Parathyroid adenoma (tissue), 2 donors: ENCODE measurements around the gene BAG1.

Experiments
- H2AFZ ChIP-seq: fragments of 300-600 bp; sonication (generic); one replicate; pipeline ENCODE4 v1.7.0; 2017; ENCODE audit warnings: antibody characterized with exemption, mild to moderate bottlenecking
- H3K27ac ChIP-seq: fragments of 300-600 bp; sonication (generic); one replicate; pipeline ENCODE4 v1.7.0; 2017
- H3K27me3 ChIP-seq: fragments of 300-600 bp; sonication (generic); one replicate; pipeline ENCODE4 v1.7.0; 2017; ENCODE audit warnings: low read length; ENCODE audit not compliant: control insufficient read depth, insufficient read depth
- H3K36me3 ChIP-seq: fragments of 300-600 bp; sonication (generic); one replicate; pipeline ENCODE4 v1.7.0; 2017; ENCODE audit warnings: low read length; ENCODE audit not compliant: control insufficient read depth, insufficient read depth
- H3K4me1 ChIP-seq: fragments of 300-600 bp; sonication (generic); one replicate; pipeline ENCODE4 v1.7.0; 2017; ENCODE audit warnings: control low read depth
- H3K4me2 ChIP-seq: fragments of 300-600 bp; sonication (generic); one replicate; pipeline ENCODE4 v1.7.0; 2017; ENCODE audit warnings: low read length
- H3K4me3 ChIP-seq: fragments of 300-600 bp; sonication (generic); one replicate; pipeline ENCODE4 v1.7.0; 2017; ENCODE audit warnings: low read depth, low read length
- H3K79me2 ChIP-seq: fragments of 300-600 bp; sonication (generic); one replicate; pipeline ENCODE4 v1.7.0; 2017; ENCODE audit warnings: control low read depth
- H3K9ac ChIP-seq: fragments of 300-600 bp; sonication (generic); one replicate; pipeline ENCODE4 v1.7.0; 2017; ENCODE audit warnings: mild to moderate bottlenecking
- H3K9me3 ChIP-seq: fragments of 300-600 bp; sonication (generic); one replicate; pipeline ENCODE4 v1.7.0; 2017; ENCODE audit warnings: low read length; ENCODE audit not compliant: control insufficient read depth
- CTCF ChIP-seq: fragments of 300-600 bp; sonication (generic); IDR thresholded peaks from one replicate; pipeline ENCODE4 v1.7.0; 2017; ENCODE audit warnings: antibody characterized with exemption, mild to moderate bottlenecking
- donor health status: primary hyperparathyroidism.

The BAG1 gene

DNA sequence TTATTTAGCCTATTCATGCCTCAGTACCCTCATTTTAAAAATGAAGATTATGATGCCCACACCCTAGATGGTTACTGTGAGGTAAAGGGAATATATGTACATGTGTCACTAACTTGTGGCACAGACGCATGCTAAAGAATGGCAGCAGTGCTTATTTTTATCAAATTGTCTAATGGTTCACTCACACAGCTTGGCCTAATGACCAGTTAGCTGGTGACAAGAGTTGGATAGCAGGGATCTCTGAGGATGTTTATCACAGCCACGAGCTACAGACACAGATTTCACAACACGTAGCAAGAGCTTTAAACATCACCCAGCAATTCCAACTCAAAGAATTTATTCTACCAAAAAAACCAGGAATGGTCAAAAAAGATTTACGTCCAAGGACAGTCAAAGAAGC lies 7.2 kb downstream of the BAG1 start:
- no peaks in the 10 kb centered on the region for H3K36me3 ChIP-seq
- no peak for TF ChIP-seq CTCF
- no peaks in the 10 kb centered on the region for H3K9me3 ChIP-seq
- no peaks in the 10 kb centered on the region for H3K27me3 ChIP-seq
- no peak overlapping the region for H2AFZ ChIP-seq
- no peak overlapping the region for H3K9ac ChIP-seq
- H3K4me2 ChIP-seq = no peak overlapping the region
- H3K4me1 ChIP-seq = no peaks in the 10 kb centered on the region
- no peak overlapping the region for H3K27ac ChIP-seq
- no peak overlapping the region for H3K4me3 ChIP-seq
- no peaks in the 10 kb centered on the region for H3K79me2 ChIP-seq

GRCh38 chr9:33256236-33256635 lies 8.3 kb downstream of the BAG1 start:
- Histone ChIP-seq H3K9ac (no peak overlapping the region), H3K9me3 (no peaks in the 10 kb centered on the region), H3K27me3 (no peaks in the 10 kb centered on the region), H3K4me3 (no peak overlapping the region), H3K36me3 (no peaks in the 10 kb centered on the region), H2AFZ (no peak overlapping the region), H3K4me1 (no peaks in the 10 kb centered on the region), H3K4me2 (no peak overlapping the region), H3K79me2 (no peaks in the 10 kb centered on the region), H3K27ac (no peak overlapping the region)
- no peak for TF ChIP-seq CTCF

DNA sequence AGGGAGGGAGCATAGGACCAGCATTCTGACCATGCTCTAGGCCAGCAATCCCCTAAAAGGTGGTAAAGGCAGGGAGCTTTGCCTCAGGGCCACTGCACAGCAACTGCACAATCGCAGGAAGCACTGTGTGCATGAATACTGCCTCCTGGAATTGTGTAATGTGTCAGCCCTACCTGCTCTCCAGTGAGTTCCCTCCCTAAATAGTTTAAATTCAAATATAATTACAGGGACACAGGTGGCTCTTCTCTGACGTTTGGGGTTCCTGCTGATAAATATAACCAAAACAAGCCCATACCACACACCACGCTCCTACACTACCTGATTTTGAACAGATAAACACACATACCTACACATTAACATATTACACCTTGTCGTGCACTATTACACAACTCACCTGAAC lies 9.0 kb downstream of the BAG1 start:
- no peak overlapping the region for H3K27ac ChIP-seq
- TF ChIP-seq CTCF = no peak
- no peak overlapping the region for H3K9ac ChIP-seq
- H2AFZ ChIP-seq = no peak overlapping the region
- H3K9me3 ChIP-seq = no peaks in the 10 kb centered on the region
- no peaks in the 10 kb centered on the region for H3K36me3 ChIP-seq
- no peaks in the 10 kb centered on the region for H3K4me1 ChIP-seq
- H3K4me2 ChIP-seq = no peak overlapping the region
- H3K27me3 ChIP-seq = no peaks in the 10 kb centered on the region
- no peaks in the 10 kb centered on the region for H3K79me2 ChIP-seq
- no peak overlapping the region for H3K4me3 ChIP-seq

GRCh38 chr9:33255014-33255413 lies 9.5 kb downstream of the BAG1 start:
- H3K27ac ChIP-seq = no peak overlapping the region
- no peaks in the 10 kb centered on the region for H3K27me3 ChIP-seq
- no peak for TF ChIP-seq CTCF
- H3K9ac ChIP-seq = no peak overlapping the region
- H3K9me3 ChIP-seq = no peaks in the 10 kb centered on the region
- no peak overlapping the region for H3K4me2 ChIP-seq
- H3K4me1 ChIP-seq = no peaks in the 10 kb centered on the region
- H3K4me3 ChIP-seq = no peak overlapping the region
- no peaks in the 10 kb centered on the region for H3K79me2 ChIP-seq
- no peaks in the 10 kb centered on the region for H3K36me3 ChIP-seq
- no peak overlapping the region for H2AFZ ChIP-seq

- H3K27ac ChIP-seq = no peak overlapping the region
- H3K9me3 ChIP-seq = no peaks in the 10 kb centered on the region
- no peak overlapping the region for H3K4me2 ChIP-seq
- no peak overlapping the region for H2AFZ ChIP-seq
- H3K9ac ChIP-seq = no peak overlapping the region
- no peak for TF ChIP-seq CTCF
- H3K4me1 ChIP-seq = no peaks in the 10 kb centered on the region
- H3K27me3 ChIP-seq = no peaks in the 10 kb centered on the region
- H3K79me2 ChIP-seq = no peaks in the 10 kb centered on the region
- H3K4me3 ChIP-seq = no peak overlapping the region
- H3K36me3 ChIP-seq = no peaks in the 10 kb centered on the region
Observed at GRCh38 chr9:33254211-33254610, 10.3 kb downstream of the BAG1 start.
